Measurements from ENCODE around the gene ATXN10.

ATXN10 gene

DNA sequence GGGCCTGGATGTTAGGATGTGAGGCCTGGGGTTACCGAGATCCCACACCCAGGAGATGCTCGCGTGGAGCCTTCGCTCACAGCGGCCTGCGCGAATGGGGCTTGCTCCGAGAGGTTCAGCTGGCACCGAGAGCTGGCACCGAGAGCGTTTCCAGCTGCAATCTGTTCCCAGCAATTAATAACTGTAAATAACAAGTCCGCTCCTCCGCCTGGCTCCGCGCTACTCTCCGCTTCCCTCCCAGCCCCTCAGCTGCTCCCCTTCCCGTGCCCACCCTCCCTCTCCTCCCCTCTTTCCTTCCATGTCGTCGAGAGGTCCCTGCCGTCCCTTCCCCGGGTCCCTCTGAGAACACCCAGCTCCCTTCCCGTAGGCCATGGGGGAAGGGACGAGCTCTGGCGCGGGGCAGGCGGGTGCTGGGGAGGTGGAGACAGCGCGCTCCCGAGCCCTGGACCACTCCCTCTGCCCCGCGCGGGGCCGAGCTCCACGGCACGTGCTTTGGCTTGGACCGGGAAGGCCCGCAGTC is 194.6 kb downstream of the ATXN10 start:
- no peak for DNase-seq

DNA sequence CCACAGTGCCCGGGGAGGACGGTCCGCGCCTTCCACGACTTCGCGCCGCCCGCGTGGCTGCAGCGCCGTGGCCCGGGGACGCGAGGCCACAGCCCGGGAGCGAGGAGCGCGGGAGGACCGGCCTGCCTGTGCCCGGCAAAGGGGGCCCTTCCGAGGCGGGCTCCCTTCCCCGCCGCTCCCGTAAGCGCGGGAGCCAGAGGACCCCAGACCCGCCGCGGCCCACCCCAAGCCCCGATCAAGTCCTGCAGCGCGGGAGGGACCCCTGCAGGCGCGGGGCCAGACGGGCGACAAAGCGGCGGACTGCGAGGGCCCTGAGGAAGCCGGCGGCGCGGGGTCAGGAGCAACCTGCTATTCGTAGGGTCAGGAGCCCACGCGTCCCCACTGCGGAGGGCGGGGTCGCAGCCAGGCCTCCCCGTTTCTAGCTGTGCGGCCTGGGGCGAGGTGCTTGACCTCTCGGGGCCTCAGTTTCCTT is 195.0 kb downstream of the ATXN10 start:
- DNase-seq, result no peak

DNA sequence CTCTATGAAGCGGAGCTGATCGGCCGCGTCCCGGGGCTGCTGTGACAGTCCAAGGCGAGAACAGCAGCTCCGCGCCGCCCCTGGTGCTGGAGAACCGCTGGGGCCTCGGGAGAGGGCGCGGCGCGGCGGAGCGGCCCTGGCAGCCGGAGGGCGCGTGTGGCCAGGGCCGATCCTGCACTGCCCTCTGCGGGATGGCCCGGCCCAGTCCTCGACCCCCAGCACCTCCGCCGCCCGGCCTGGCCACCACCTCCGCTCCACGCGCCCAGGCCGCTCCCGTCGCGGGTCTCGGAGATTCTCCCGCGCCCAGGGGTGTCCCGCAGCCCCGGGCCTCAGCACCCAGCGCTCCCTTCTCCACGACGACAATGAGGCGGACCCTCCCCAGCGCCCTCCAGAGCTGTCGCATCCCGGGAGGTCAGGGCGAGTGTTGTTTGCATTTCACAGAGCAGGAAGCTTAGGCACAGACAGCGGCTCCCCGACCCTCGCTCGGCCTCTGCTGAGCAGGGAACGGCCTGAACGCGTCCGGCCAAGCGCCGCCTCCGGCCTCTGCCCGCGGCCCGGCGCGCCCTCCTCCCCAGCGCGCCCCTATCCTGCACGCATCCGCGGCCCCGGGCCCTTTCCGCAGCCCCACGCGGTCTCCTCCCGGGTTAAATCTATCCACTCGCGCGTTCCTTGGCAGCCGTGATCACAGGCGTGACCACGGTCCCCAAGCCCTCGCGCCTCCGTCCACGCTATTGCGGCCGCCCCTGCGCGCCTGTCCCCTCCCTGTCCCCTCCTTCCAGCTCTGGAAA is 195.7 kb downstream of the ATXN10 start:
- DNase-seq, result no peak

DNA sequence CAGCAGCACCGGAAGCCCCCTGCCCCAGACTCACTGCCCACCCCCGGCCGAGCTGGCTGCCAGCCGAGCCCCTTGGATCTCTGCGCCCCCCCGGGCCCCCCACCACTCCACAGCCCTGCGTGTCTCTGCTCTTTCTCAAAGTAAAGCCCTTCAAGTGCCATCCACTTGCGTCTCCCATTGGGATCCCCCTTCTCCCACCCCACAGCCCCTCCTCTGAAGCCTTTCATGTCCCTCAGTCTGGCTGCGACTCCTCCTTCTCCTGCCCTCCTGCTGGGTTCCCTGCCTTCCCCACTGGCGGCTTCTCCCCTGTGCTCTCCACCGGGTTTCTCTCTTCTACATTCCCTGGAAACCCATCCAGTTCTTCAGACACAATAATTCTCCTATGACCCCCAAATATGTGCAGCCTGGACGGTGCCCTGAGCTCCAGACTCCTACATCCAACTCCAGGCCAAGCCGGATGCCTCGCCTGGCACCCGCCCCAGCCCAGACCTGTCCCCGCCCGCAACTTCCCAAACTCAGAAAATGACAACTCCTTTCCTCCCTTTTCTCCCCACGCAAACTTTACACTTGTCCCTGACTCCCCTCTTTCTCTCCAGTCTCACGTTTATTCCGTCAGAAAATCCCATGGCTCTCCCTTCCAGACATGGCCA is 196.4 kb downstream of the ATXN10 start:
- no peak for DNase-seq

DNA sequence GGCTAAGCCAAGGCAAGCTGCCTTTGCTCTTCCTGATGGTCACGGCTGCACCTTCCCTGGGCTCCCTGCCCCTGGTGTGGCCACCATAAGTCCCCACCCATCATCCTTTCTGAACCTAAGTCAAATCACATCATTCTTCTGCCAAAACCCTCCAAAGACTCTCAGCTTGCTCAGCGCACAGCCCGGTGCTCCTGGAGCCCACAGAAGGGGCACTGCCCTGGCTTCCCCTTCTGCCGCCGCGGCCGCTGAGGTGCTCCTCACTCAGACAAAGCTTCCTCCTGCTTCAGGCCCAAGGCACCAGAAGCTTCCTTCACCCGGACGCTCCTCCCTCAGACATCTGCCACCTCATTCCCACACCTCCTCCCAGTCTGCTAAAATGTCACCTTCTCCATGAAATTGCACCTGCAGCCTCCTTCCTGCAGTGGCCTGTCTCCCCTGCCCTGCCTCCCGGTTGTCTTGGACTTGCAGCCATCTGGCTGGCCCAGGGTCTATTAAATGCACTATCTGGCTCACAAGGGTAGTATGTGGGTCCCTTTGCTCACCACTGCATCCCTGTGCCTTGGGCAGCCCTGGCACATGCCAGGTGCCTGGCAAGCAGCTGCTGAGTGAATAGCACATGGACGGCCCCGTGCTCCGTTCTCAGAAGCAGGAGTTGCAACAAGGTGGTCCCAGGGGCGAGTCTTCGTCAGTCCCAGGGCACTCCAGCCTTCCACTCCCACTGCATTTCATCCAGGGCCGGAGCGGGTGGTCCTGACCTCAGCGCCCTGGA is 197.1 kb downstream of the ATXN10 start:
- no peak for DNase-seq

DNA sequence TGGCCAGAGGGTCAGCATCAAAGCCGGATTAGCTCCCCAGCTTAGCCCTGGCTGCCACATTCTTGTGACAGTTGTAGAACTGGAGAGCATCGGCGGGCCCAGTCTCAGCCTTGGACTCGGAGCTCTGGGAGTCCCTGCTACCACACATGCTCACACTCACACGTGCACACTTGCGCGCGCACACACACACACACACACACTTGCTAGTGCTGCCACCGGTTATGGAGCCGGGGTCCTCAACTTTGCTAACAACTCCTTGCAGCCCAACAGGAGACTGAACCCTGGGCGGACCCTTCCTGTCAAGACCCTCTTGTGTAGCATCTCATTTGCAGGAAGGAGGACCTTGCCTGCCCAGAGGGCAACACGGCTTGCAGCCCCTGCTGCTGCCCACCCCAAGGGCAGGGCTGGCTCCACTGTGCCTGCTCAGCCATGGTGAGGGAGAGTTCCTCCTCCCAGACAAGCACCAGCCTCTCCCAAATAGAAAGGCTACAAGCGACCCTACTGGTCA is 197.8 kb downstream of the ATXN10 start:
- DNase-seq, result no peak

DNA sequence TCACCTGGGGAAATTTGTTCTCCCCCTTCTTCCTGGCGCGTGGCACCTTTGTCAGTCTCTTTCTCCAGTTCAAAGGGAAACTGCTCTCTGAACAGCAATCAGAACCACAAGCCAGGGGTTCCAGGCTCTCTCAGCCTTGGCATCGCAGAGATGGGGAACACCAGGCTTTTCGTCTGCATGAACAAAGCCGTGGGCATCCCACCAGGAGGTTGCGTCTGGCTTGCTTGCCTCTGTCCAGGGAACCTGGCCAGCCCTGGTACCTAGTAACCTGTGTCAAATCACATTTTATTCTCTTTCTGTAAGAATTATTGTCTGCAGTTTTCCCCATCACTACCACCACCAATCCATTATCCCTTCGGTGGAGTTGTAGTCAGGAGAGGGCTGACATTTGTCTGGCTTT is 198.4 kb downstream of the ATXN10 start:
- no peak for DNase-seq

DNA sequence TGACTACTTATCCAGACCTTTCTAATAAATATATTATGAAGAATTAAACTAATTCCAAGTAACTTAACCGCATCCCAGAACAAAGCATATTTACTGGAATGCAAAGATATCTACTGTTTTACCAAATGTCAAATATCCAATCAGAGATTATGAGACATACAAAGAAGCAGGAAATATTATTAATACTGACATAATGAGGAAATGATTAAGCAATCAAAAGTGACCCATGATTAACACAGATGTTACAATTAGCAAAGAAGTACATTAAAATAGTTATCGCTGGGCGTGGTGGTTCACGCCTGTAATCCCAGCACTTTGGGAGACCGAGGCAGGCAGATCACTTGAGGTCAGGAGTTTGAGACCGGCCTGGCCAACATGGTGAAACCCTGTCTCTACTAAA is 200.1 kb downstream of the ATXN10 start:
- DNase-seq, result no peak

DNA sequence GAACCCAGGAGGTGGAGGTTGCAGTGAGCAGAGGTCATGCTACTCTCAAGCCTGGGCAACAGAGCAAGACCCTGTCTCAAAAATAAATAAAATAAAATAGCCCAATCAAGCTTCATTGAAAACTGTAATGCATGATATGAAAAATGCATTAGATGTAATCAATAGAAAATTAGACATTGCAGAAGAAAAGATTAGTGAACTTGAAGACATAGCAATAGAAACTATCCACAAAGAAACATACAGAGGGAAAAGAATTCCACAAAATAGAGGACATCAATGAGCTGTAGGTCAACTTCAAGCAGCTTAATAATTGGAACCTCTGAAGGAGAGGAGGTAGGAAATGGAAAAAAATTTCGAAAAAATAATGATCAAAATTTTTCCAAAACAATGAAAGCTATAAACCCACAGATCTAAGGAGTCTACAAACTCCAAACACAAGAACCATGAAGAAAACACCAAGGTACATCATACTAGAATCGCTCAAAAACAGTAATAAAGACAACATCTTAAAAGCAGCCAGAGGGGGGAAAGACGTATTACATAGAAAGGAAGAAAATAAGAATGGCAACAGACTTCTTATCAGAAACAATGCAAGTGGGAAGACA is 201.1 kb downstream of the ATXN10 start:
- DNase-seq, result no peak

DNA sequence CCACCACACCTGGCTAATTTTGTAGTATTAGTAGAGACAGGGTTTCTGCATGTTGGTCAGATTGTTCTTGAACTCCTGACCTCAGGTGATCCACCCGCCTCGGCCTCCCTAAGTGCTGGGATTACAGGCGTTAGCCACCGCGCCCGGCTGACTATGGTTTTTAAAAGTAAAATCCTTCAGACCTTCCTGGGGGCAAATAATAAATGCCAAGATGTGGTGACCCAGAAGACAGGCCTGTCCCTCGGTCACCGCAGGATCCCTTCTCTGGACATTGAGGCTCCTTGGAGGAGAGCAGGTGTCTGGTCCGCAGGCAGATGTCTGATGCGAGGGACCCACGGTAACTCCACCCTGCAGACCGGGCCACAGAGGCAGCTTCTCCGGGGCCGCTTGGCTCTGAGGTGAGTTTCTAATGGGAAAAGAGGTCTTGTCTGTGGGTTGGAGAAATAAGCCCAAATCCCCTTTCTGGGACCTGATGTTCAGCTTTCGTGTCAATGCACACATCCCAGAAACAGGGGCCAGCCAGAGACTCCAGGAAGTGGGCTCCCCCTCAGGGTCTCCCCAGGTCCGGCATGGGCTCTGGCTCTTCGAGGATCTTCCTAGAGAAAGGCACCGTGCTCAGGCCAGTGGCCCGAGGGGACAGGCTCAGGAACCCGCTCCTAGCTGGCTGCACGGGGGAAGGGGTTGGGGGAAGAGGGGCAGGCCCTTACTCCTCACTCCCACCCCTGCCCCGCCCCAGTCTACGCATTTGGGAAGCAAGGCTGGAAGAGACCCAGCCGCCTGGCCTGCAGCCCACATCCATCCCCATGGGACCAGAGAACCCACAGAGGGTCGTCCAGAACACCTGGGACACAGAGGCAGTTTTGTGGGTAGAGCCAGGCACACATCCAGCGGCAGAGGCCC is 204.8 kb downstream of the ATXN10 start:
- DNase-seq, result no peak

DNA sequence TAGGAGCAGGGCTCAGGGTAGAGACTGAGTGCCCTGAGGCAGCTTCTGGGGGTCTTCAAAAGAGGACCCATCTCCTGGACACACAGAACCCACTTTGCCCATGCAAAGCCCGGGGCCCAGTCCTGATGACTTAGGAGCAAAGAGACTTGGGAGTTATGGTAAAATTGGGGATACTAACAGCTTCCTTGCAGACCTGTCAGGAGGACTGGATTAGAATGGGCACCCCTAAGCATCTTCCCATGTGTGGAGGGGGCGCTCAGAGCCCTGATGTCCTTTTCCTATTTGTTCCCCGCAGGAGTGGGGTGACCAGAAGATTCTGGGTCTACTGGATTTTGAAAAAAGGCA is 205.4 kb downstream of the ATXN10 start:
- no peak for DNase-seq

DNA sequence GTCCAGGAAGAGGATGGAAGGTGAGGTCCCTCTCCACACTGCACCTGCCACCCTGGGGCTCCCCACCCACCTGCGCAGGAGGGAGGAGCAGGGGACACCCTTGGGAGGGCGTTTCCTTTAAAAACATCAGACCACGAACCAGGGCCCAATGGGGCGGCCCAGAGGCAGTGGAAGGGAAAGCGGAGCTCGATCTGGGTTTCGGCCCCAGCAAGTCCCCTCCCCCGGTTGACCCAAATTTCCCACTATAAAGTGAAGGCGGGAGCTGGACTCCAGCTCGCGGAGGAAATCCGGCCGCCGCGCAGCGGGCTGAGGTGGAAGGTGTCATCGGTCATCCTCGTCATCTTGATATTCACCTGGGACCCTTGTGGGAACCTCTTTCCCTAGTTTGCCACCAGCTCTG is 206.0 kb downstream of the ATXN10 start:
- no peak for DNase-seq

DNA sequence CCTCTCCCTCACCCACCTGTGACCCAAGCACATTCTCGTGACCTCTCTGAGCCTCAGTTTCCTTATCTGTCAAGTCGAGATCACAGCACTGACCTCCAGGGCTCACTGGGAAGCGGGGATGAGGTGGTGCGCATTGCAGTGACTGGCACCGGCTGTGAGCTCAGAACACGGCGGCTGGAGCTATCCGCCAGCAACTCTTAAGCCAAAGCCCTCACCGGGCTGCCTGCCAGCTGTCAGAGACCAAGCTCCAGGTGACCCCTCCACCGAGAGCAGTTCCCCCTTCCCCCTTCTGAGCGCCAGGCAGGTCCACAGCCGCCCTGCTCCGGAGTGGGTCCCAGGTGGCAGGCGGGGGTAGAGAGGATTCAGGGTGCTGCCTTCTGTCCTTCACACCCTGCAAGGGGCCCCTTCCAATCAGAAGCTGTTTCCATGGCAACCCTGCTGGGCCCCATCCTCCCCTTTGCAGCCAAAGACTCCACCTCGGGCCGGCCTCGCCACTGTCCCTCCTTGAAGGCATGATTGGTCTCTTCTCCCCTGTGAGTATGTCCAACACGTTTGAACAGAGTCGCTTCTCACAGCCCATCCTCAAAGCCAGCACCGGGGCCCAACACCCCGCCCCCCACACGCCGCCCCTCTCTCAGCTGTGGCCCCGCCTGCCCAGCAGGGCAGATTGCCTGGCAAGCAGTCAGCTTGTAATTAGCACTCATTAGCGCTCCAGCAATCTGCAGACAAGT is 206.6 kb downstream of the ATXN10 start:
- DNase-seq, result no peak

DNA sequence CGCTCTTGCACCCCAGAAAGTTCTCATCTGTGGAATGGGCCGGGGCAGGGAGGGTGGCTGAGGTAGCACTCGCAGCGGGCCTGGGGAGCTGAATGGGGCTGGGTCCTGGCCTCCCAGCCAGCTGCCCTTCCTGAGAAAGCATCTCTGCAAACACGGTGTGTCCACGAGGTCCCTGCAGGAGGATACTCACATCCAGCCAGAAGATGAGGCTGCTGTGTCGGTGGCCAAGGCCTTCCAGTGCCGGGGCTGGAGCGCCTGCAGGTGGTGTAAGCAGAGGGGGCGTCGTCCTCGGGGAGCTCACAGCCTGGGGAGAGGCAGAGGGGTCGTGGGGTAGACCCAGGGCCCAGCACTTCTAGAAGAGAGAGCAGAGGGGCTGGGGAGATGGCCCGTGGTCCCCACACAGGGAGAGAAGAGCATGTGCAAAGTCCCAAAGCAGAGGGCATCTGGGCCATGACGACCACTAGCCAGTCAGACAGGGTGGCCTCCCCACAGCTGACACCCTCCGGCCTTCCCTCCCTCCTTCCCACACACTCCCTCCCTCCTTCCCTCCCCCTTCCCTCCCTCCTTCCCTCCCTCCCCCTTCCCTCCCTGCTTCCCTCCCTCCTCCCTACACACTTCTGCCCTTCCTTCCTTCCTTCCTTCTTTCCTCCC is 207.4 kb downstream of the ATXN10 start:
- no peak for DNase-seq

DNA sequence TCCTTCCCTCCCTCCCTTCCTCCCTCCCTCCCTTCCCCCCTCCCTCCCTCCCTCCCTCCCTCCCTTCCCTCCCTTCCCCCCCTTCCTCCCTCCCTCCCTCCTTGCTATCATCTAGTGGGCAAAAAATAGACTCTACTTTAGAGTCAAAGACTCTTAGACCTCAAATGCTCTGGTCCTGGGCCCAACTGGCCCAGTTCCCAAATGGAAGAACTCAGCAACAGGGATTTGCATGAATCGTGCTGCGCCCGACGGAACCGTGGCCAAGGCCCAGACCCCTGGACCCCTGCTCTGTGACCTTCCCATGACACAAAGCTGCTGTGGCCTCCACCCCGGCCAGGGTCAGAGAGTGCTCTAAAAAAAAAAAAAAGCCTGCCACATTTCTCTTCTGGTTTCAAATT is 207.9 kb downstream of the ATXN10 start:
- no peak for DNase-seq

DNA sequence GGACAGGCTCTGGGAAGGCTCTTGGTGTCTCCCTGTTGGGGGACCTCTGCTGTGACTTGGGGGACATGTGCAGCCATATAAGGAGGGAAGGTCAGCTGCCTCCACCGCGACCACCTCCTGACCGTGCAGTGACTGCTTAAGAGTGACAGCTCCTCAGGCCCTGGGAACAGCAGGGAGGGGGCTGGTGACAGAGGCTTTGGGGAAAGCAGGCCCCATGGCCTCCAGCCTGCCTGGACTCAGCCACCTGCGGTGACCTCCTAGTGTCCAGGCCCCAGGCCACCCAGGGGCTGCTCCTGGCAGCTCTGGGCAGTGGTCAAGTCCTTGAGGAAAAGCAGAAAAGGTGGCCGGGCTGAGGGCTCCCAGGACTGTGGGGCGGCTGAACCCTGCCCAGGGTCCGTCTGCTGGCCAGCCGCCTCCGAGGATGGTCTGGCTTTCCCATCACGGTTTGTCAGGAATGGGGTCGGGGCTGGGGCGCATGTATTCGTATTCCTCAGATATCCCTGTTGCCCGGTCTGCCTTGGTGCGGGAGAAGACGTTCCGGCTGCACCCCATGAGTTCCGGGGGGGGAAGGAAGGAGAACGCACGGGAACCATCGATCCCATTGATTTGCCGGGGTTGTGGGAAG is 208.6 kb downstream of the ATXN10 start:
- DNase-seq, result no peak

DNA sequence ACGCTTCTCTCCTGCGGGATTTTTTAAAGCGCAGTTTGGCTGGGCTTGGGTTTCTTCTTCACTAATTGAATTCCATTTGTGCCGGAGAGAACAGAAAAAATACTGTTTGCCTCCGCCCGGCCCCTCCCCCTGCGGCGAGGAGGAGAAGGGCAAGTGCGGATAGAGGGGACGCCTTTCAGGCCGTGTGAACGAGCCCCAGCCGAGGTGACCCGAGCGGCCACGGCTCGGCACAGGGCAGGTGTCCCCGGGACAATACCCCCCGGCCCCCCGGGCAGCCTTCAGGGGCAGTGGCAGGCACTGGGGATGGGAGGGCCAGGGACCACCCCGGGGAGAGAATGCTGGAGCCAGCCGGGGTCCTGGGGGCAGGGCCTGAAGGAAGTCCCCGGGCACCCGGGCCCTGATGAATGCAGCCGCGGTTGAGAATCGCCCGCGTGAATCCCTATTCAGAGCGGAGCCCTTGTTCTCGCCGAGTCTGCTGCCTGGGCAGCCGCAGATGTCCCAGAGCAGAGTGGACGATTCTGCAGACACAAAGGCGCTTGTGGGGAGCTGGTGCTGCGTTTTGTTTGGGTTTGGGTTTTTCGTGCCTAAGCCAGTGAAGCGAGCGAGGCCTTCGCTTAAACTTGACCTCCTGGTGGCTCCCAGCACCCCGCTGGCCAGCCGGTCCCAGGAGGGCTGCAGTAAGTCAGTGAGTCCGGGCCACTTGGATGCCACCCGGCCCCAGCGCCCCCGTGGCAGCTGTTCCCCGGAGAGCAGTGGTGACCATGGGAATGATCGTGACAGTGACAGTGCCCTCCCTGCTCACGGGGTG is 209.3 kb downstream of the ATXN10 start:
- DNase-seq, result no peak

DNA sequence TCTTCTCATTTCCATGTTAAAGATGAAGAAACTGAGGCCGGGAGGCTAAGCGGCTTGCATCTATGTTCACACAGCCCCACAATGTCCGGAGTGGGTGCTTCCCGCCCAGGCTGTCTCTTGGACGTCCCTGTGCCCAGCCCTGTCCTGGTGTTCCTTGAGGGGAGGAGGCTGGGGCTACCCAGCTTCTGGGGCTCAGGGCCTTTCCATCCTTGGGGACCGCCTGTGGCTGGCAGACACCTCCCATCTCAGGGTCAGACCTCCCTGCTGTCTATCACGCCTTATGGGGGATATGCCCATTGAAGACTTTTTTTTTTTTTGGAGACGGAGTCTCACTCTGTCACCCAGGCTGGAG is 209.9 kb downstream of the ATXN10 start:
- DNase-seq, result no peak
